NCI-H748 (cell line): ENCODE data around the gene RAB17.
"Not testable (repeated sequence)": the region's sequence is repeated elsewhere in the genome, so short reads cannot be mapped to it uniquely, and the experiment has no call there.

Experiments
- DNase-seq: peaks from one replicate; lab custom pipeline; 2025; ENCODE audit not compliant: unreplicated experiment; lab: John Stamatoyannopoulos, UW

RAB17 gene

GRCh38 chr2:237625216-237625705, 34.7 kb upstream of the RAB17 start:
- DNase-seq: no peak

GRCh38 chr2:237624565-237624964, 34.0 kb upstream of the RAB17 start:
- DNase-seq: no peak

- no peak for DNase-seq
Measured at GRCh38 chr2:237623428-237624403, 33.2 kb upstream of the RAB17 start.

GRCh38 chr2:237618449-237618848, 27.9 kb upstream of the RAB17 start:
- DNase-seq: no peak

GRCh38 chr2:237617587-237617982, 27.1 kb upstream of the RAB17 start:
- DNase-seq: no peak

GRCh38 chr2:237616734-237617586, 26.4 kb upstream of the RAB17 start:
- DNase-seq: no peak

GRCh38 chr2:237616373-237616733, 25.8 kb upstream of the RAB17 start:
- DNase-seq: no peak

GRCh38 chr2:237615631-237616249, 25.2 kb upstream of the RAB17 start:
- DNase-seq: no peak

- DNase-seq: no peak
Measured at GRCh38 chr2:237614151-237614720, 23.7 kb upstream of the RAB17 start.

GRCh38 chr2:237613679-237614078, 23.1 kb upstream of the RAB17 start:
- DNase-seq: no peak

GRCh38 chr2:237612527-237613357, 22.2 kb upstream of the RAB17 start:
- DNase-seq: no peak

- not testable (repeated sequence) for DNase-seq
Measured at GRCh38 chr2:237606522-237606921, 16.0 kb upstream of the RAB17 start.

- peak; percentile 27 for DNase-seq
Measured at GRCh38 chr2:237604960-237605359, 14.4 kb upstream of the RAB17 start.

GRCh38 chr2:237604391-237604790, 13.9 kb upstream of the RAB17 start:
- no peak for DNase-seq

- DNase-seq: no peak
Measured at GRCh38 chr2:237603718-237604362, 13.3 kb upstream of the RAB17 start.

GRCh38 chr2:237603049-237603717, 12.6 kb upstream of the RAB17 start:
- DNase-seq: no peak

GRCh38 chr2:237602409-237602808, 11.9 kb upstream of the RAB17 start:
- DNase-seq: no peak

- no peak for DNase-seq
Measured at GRCh38 chr2:237601453-237602116, 11.1 kb upstream of the RAB17 start.
